HepG2 (cell line): ENCODE results near the gene EFNA2. TPM values are rescaled to one million over a fixed set of nuclear protein-coding genes. Genes with fewer than 3 reads are reported as not detected.

Experiments
- ATM ChIP-seq: fragments of 450-650 bp; IDR thresholded peaks from 2 replicates; pipeline ENCODE4 v1.7.1; 2017; ENCODE audit warnings: mild to moderate bottlenecking, borderline replicate concordance
- CREB1 ChIP-seq, 2 experiments: fragments of 450-650 bp in 1 of 2; IDR thresholded peaks; 2 replicates each; pipeline ENCODE4 v1.6.1; 2016 to 2017; ENCODE audit warnings: control low read depth in 1 of 2, mild to moderate bottlenecking in 1 of 2, missing compliant biosample characterization in 1 of 2, missing genetic modification characterization in 1 of 2
- ELF4 ChIP-seq: sonication (generic); formaldehyde crosslinking; IDR thresholded peaks from 2 replicates; pipeline ENCODE4 v1.5.0; 2020; ENCODE audit warnings: missing genetic modification reagents, mild to moderate bottlenecking, moderate library complexity, borderline replicate concordance
- FOSL2 ChIP-seq: sonication (generic); formaldehyde crosslinking; IDR thresholded peaks from 2 replicates; pipeline ENCODE4 v1.4.0; 2020; ENCODE audit warnings: missing genetic modification reagents
- HIVEP1 ChIP-seq: sonication (generic); formaldehyde crosslinking; IDR thresholded peaks from 2 replicates; pipeline ENCODE4 v1.4.0; 2020; ENCODE audit warnings: mild to moderate bottlenecking, missing genetic modification reagents
- NCOA5 ChIP-seq: sonication (generic); formaldehyde crosslinking; IDR thresholded peaks from 2 replicates; pipeline ENCODE4 v1.4.0; 2020; ENCODE audit warnings: missing genetic modification reagents
- PHF20 ChIP-seq: sonication (generic); formaldehyde crosslinking; IDR thresholded peaks from 2 replicates; pipeline ENCODE4 v1.5.0; 2020; ENCODE audit warnings: mild to moderate bottlenecking, missing genetic modification reagents
- TAF15 ChIP-seq: fragments of 200-400 bp; formaldehyde crosslinking; IDR thresholded peaks from one replicate; pipeline ENCODE4 v1.6.1; 2018; ENCODE audit warnings: mild to moderate bottlenecking, low read depth, low read length; ENCODE audit not compliant: poor library complexity, severe bottlenecking
- ZNF251 ChIP-seq: sonication (generic); formaldehyde crosslinking; IDR thresholded peaks from 2 replicates; pipeline ENCODE4 v1.9.0; 2021; ENCODE audit warnings: mild to moderate bottlenecking, missing genetic modification reagents
- ZNF292 ChIP-seq: sonication (generic); formaldehyde crosslinking; IDR thresholded peaks from 2 replicates; pipeline ENCODE4 v1.8.1; 2022; ENCODE audit warnings: mild to moderate bottlenecking, low read depth, missing genetic modification reagents, borderline replicate concordance
- ZNF382 ChIP-seq: sonication (generic); formaldehyde crosslinking; IDR thresholded peaks from 2 replicates; pipeline ENCODE4 v1.5.0; 2020; ENCODE audit warnings: missing genetic modification reagents, mild to moderate bottlenecking, borderline replicate concordance
- ZNF709 ChIP-seq: sonication (generic); formaldehyde crosslinking; IDR thresholded peaks from 2 replicates; pipeline ENCODE4 v1.5.0; 2020; ENCODE audit warnings: mild to moderate bottlenecking, missing genetic modification reagents
- polyA plus RNA-seq, 8 experiments: library from polyadenylated mRNA; depleted of rRNA in 3 of 8; stranded (reverse) in 7 of 8; unstranded in 1 of 8; fragments of >200 nt; fragmentation: Illumina TruSeq in 4 of 8; extraction: Trizol in 4 of 8; gene quantifications; 2 replicates each; pipeline versions ENCODE4 v1.2.1 to v1.2.3, GENCODE V29; 2011 to 2016; ENCODE audit warnings: low read depth in 4 of 8, missing spikeins in 1 of 8, mixed read lengths in 1 of 8; ENCODE audit not compliant: insufficient read depth in 1 of 8
- total RNA-seq, 5 experiments: library from RNA; depleted of rRNA; stranded (reverse); fragments of >200 nt; fragmentation: Illumina TruSeq; extraction: Trizol; gene quantifications; 2 replicates each; pipeline ENCODE4 v1.2.3, GENCODE V29; 2016; ENCODE audit warnings: low read depth in 1 of 5
- TF ChIP-seq, protein P1 (sequence below): sonication (generic); formaldehyde crosslinking; IDR thresholded peaks from 2 replicates; pipeline ENCODE4; 2020; ENCODE audit warnings: missing genetic modification reagents, mild to moderate bottlenecking, borderline replicate concordance
- TF ChIP-seq, protein P2 (sequence below): sonication (generic); formaldehyde crosslinking; IDR thresholded peaks from 2 replicates; pipeline ENCODE4 v1.4.0; 2020; ENCODE audit warnings: missing genetic modification reagents
- TF ChIP-seq, protein P3 (sequence below): sonication (generic); formaldehyde crosslinking; IDR thresholded peaks from 2 replicates; pipeline ENCODE4 v1.5.1; 2020; ENCODE audit warnings: missing genetic modification reagents, mild to moderate bottlenecking, borderline replicate concordance
- TF ChIP-seq, protein P4 (sequence below): sonication (generic); formaldehyde crosslinking; conservative IDR thresholded peaks from 2 replicates; pipeline ENCODE4 v1.4.0; 2020; ENCODE audit warnings: mild to moderate bottlenecking, missing genetic modification reagents, moderate library complexity
- TF ChIP-seq, protein P5 (sequence below): sonication (generic); formaldehyde crosslinking; IDR thresholded peaks from 2 replicates; pipeline ENCODE4 v1.8.1; 2023; ENCODE audit warnings: mild to moderate bottlenecking, missing genetic modification reagents

EFNA2 gene
- total and polyA plus RNA-seq, 2 of the 13 experiments (the other 11 are each of a cell fraction or from before 2014, with no cell fraction given) = 6.0 to 9.9 TPM

DNA sequence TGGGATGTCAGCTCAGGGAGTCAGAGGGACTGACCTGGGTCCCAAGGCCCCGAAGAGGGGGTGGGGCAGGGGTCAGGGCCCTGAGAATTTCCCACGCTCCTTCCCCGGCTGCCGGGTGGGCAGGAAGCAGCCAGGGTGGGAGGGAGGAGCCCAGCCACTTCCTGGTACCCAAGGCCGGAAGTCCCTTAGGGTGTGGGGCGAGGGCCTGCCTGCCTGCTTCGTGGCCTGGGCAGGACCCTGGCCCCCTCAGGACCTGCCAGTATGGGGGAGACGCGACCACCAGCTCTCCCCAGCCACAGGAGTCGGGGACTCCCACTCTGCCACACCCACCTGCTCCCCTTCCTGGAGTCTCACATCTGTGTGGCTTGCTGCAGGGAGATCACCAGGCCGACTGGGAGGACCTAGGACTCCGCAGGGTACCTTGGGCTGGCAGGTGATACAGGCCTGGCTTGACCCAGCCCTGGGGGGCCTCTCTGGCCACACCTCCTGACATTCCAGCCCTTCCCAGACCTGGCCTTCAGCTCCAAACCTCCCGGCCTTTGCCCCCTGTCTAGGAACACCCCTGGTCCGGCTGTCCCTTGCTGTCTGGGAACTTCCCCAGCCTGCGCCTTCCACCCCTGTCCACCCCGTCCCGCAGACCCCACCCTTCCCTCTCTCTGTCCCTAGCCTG lies 26.3 kb upstream of the EFNA2 start (continued):
- TF ChIP-seq ZNF382 = no peak
- no peak for TF ChIP-seq ZNF251 (CRISPR knock-in tag)
- peak; percentile 97 for TF ChIP-seq ELF4 (CRISPR knock-in tag)
- peak; percentile 55; the same call in 1 of the 2 replicates for TF ChIP-seq ZNF292 (CRISPR knock-in tag)
- TF ChIP-seq, protein P1, sequence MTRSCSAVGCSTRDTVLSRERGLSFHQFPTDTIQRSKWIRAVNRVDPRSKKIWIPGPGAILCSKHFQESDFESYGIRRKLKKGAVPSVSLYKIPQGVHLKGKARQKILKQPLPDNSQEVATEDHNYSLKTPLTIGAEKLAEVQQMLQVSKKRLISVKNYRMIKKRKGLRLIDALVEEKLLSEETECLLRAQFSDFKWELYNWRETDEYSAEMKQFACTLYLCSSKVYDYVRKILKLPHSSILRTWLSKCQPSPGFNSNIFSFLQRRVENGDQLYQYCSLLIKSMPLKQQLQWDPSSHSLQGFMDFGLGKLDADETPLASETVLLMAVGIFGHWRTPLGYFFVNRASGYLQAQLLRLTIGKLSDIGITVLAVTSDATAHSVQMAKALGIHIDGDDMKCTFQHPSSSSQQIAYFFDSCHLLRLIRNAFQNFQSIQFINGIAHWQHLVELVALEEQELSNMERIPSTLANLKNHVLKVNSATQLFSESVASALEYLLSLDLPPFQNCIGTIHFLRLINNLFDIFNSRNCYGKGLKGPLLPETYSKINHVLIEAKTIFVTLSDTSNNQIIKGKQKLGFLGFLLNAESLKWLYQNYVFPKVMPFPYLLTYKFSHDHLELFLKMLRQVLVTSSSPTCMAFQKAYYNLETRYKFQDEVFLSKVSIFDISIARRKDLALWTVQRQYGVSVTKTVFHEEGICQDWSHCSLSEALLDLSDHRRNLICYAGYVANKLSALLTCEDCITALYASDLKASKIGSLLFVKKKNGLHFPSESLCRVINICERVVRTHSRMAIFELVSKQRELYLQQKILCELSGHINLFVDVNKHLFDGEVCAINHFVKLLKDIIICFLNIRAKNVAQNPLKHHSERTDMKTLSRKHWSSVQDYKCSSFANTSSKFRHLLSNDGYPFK (CRISPR knock-in tag) = peak; percentile 72; the same call in 1 of the 2 replicates
- peak; percentile 46; the same call in 1 of the 2 replicates for TF ChIP-seq NCOA5 (CRISPR knock-in tag)
- no peak for TF ChIP-seq CREB1 (IDR thresholded peaks at IDR 0.05)
- TF ChIP-seq CREB1 (CRISPR knock-in tag; IDR thresholded peaks at IDR 0.05) = no peak
- peak; percentile 73 for TF ChIP-seq PHF20 (CRISPR knock-in tag)
- TF ChIP-seq HIVEP1 (CRISPR knock-in tag) = peak; percentile 95
- peak; percentile 98 for TF ChIP-seq TAF15
- no peak for TF ChIP-seq ZNF709 (CRISPR knock-in tag)
- TF ChIP-seq, protein P2, sequence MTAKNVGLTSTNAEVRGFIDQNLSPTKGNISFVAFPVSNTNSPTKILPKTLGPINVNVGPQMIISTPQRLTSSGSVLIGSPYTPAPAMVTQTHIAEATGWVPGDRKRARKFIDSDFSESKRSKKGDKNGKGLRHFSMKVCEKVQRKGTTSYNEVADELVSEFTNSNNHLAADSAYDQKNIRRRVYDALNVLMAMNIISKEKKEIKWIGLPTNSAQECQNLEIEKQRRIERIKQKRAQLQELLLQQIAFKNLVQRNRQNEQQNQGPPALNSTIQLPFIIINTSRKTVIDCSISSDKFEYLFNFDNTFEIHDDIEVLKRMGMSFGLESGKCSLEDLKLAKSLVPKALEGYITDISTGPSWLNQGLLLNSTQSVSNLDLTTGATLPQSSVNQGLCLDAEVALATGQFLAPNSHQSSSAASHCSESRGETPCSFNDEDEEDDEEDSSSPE (CRISPR knock-in tag) = 0 out of 2 replicates have a peak, but pooled peaks have one; percentile 45
- TF ChIP-seq, protein P3, sequence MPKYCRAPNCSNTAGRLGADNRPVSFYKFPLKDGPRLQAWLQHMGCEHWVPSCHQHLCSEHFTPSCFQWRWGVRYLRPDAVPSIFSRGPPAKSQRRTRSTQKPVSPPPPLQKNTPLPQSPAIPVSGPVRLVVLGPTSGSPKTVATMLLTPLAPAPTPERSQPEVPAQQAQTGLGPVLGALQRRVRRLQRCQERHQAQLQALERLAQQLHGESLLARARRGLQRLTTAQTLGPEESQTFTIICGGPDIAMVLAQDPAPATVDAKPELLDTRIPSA = no peak
- TF ChIP-seq, protein P4, sequence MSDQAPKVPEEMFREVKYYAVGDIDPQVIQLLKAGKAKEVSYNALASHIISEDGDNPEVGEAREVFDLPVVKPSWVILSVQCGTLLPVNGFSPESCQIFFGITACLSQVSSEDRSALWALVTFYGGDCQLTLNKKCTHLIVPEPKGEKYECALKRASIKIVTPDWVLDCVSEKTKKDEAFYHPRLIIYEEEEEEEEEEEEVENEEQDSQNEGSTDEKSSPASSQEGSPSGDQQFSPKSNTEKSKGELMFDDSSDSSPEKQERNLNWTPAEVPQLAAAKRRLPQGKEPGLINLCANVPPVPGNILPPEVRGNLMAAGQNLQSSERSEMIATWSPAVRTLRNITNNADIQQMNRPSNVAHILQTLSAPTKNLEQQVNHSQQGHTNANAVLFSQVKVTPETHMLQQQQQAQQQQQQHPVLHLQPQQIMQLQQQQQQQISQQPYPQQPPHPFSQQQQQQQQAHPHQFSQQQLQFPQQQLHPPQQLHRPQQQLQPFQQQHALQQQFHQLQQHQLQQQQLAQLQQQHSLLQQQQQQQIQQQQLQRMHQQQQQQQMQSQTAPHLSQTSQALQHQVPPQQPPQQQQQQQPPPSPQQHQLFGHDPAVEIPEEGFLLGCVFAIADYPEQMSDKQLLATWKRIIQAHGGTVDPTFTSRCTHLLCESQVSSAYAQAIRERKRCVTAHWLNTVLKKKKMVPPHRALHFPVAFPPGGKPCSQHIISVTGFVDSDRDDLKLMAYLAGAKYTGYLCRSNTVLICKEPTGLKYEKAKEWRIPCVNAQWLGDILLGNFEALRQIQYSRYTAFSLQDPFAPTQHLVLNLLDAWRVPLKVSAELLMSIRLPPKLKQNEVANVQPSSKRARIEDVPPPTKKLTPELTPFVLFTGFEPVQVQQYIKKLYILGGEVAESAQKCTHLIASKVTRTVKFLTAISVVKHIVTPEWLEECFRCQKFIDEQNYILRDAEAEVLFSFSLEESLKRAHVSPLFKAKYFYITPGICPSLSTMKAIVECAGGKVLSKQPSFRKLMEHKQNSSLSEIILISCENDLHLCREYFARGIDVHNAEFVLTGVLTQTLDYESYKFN (CRISPR knock-in tag) = peak; percentile 90
- TF ChIP-seq, protein P5, sequence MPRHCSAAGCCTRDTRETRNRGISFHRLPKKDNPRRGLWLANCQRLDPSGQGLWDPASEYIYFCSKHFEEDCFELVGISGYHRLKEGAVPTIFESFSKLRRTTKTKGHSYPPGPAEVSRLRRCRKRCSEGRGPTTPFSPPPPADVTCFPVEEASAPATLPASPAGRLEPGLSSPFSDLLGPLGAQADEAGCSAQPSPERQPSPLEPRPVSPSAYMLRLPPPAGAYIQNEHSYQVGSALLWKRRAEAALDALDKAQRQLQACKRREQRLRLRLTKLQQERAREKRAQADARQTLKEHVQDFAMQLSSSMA (CRISPR knock-in tag) = peak; percentile 78; the same call in 1 of the 2 replicates
- TF ChIP-seq FOSL2 (CRISPR knock-in tag) = peak; percentile 59; the same call in 1 of the 2 replicates
- no peak for TF ChIP-seq ATM
